ENCODE results near the gene MRPS7. TPM values are rescaled to one million over a fixed set of nuclear protein-coding genes. Genes with fewer than 3 reads are reported as not detected.

Gene MRPS7
- polyA plus RNA-seq, 2 of the 4 experiments (the other 2 are of a cell fraction): 144 to 163 TPM

- Histone ChIP-seq H3K27ac (no peak overlapping the region), H3K4me2 (no peak overlapping the region), H3K4me3 (no peak overlapping the region), H3K9me3 (no peaks in the 10 kb centered on the region), H3K4me1 (no peaks in the 10 kb centered on the region)
- DNase-seq (ENCODE audit: low read depth in 1 of 2, low spot score in 1 of 2) (no peak), FAIRE-seq (no peak), ATAC-seq (no peak)
- ChIA-PET CTCF (interaction anchor here (0.6 to 15.8 kb wide), 13 partner anchors 9 to 313 kb away, joined by 3 to 223 read pairs (median 3); partner anchors contain the start of gene MIF4GD), POLR2A (interaction anchor here (0.8 kb wide), 1 partner anchor 8 kb away, joined by 3 read pairs; no protein-coding TSS in a partner anchor)
- 94% methylated on average over 18 of the region's 18 CpGs for WGBS (ENCODE audit: missing lambda C conversion rate)
- TF ChIP-seq POLR2A (IDR thresholded peaks at IDR 0.05; ENCODE audit: low read length) (peak; percentile 14; the same call in 1 of the 2 replicates), CEBPB (IDR thresholded peaks at IDR 0.05) (no peak)
These were observed 29.8 kb upstream of the MRPS7 start for GRCh38 chr17:75231741-75232464.

GRCh38 chr17:75232786-75233185 lies 28.9 kb upstream of the MRPS7 start:
- Histone ChIP-seq H3K4me3 (no peak overlapping the region), H3K4me2 (no peak overlapping the region), H3K4me1 (no peaks in the 10 kb centered on the region), H3K27ac (no peak overlapping the region), H3K9me3 (no peaks in the 10 kb centered on the region)
- no peak for FAIRE-seq
- CTCF ChIA-PET: interaction anchor here (1.0 to 15.8 kb wide), 9 partner anchors 8 to 313 kb away, joined by 3 to 223 read pairs (median 4); partner anchors contain the start of gene MIF4GD
- TF ChIP-seq BCL3 (IDR thresholded peaks at IDR 0.05) (no peak), JUN (IDR thresholded peaks at IDR 0.05) (no peak), CTCF (IDR thresholded peaks at IDR 0.05) (no peak), RCOR1 (IDR thresholded peaks at IDR 0.05; ENCODE audit: low read depth, low read length) (no peak), FOSL2 (IDR thresholded peaks at IDR 0.05) (no peak), FOSL2 (CRISPR knock-in tag; IDR thresholded peaks at IDR 0.05) (no peak), POLR2A (IDR thresholded peaks at IDR 0.05; ENCODE audit: low read length) (no peak)
- no peak for ATAC-seq
- POLR2A ChIA-PET: no interaction called here
- DNase-seq (ENCODE audit: low read depth in 1 of 2, low spot score in 1 of 2): no peak
- 94% methylated on average over 13 of the region's 13 CpGs for WGBS (ENCODE audit: missing lambda C conversion rate)

DNA sequence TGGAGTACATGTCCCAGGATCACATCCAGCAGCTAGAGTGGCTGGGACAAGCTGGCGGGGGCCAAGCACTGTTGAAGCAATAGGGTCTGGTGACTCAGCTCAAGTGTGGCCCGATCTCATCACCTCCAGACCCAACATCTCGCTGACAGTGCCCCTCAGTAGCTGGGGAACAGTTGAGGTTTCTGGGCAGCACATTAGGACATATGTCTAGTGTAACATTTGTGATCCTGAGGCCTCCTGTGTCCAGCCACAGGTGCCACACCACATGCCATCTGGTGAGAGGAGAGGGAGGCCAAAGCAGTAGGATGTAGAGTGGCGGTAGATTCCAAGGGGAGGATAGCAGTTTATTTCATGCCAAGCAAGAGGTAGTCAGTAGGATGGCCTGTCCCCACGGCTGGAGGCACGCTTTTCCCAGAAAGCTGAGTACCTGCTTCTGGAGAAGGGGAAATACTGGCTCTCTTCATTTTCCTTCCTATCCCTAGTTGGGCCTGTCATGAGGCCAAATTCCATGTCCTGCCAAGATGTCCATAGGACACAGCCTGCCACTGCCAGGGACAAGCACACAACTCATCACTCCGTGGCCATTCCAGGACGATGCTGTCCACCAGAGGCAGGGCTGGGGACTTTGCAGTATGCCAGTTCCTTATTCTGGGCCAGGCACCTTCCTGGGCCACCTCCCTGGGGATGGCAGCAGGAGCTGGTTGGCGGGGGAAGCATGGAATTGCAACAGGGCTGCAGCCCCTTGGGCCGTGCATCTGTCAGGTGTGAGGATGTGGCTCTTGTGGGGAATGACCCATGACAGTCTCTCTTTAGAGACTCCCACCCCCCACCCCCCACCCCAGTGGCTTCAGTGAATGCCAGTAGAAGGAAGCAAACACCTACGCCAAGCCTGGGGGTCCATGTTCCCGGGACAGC lies 24.3 kb upstream of the MRPS7 start:
- Histone ChIP-seq H3K27ac (no peak overlapping the region), H3K9me3 (no peaks in the 10 kb centered on the region), H3K4me1 (0 out of 3 replicates have a peak, but pooled peaks cover 6% of the 10 kb centered on the region), H3K4me3 (no peak overlapping the region), H3K4me2 (no peak overlapping the region)
- DNase-seq (ENCODE audit: low read depth in 1 of 2, low spot score in 1 of 2) (no peak), ATAC-seq (no peak), FAIRE-seq (no peak)
- 87% methylated on average over 12 of the region's 12 CpGs for WGBS (ENCODE audit: missing lambda C conversion rate)
- ChIA-PET POLR2A (interaction anchor here (1.9 kb wide), 1 partner anchor 24 kb away, joined by 6 read pairs; the partner anchor contains the start of genes GGA3 and MRPS7), CTCF (interaction anchor here (0.7 to 9.8 kb wide), 23 partner anchors 12 to 357 kb away, joined by 3 to 223 read pairs (median 5); partner anchors contain the start of genes ARMC7, GGA3, MIF4GD and MRPS7)
- TF ChIP-seq POLR2AphosphoS2 (conservative IDR thresholded peaks at IDR 0.05; ENCODE audit: low read length) (0 out of 2 replicates have a peak, but pooled peaks have one; percentile 35), BHLHE40 (IDR thresholded peaks at IDR 0.05; ENCODE audit: low read depth, low read length) (no peak), HDAC2 (IDR thresholded peaks at IDR 0.05) (no peak)

- no peaks in the 10 kb centered on the region for H3K9me3 ChIP-seq
- FAIRE-seq: no peak
- WGBS (ENCODE audit: missing lambda C conversion rate): 87% methylated on average over 11 of the region's 11 CpGs
- ChIA-PET POLR2A (interaction anchor here (1.9 kb wide), 1 partner anchor 23 kb away, joined by 6 read pairs; the partner anchor contains the start of genes GGA3 and MRPS7), CTCF (interaction anchor here (0.6 to 9.8 kb wide), 25 partner anchors 11 to 358 kb away, joined by 3 to 223 read pairs (median 7); partner anchors contain the start of genes ARMC7, GGA3, MIF4GD and MRPS7)
- H3K4me3 ChIP-seq: no peak overlapping the region
- TF ChIP-seq ZC3H11A (IDR thresholded peaks at IDR 0.05) (no peak), NR3C1 (IDR thresholded peaks at IDR 0.05) (no peak), HOXB13 (CRISPR knock-in tag; IDR thresholded peaks at IDR 0.05; ENCODE audit: low read depth) (no peak), RAD21 (conservative IDR thresholded peaks at IDR 0.05 in 1 of 2, IDR thresholded peaks at IDR 0.05 in 1 of 2) (no peak), E2F6 (IDR thresholded peaks at IDR 0.05; ENCODE audit: borderline replicate concordance, low read depth) (no peak)
- DNase-seq (ENCODE audit: low read depth in 1 of 2, low spot score in 1 of 2): no peak
- H3K4me2 ChIP-seq: no peak overlapping the region
- H3K4me1 ChIP-seq: 0 out of 3 replicates have a peak, but pooled peaks cover 6% of the 10 kb centered on the region
- H3K27ac ChIP-seq: no peak overlapping the region
- no peak for ATAC-seq
These were observed 23.6 kb upstream of the MRPS7 start for GRCh38 chr17:75238020-75238580.
